HG02884 (cell line): ENCODE data around the gene SLC39A13.

Experiments used
- ATAC-seq: cut with Tn5 transposase; IDR thresholded peaks from one replicate; pipeline ENCODE4 v1.9.1; 2021; ENCODE audit warnings: mild to moderate bottlenecking, moderate library complexity; ENCODE audit not compliant: unreplicated experiment

SLC39A13 gene

DNA sequence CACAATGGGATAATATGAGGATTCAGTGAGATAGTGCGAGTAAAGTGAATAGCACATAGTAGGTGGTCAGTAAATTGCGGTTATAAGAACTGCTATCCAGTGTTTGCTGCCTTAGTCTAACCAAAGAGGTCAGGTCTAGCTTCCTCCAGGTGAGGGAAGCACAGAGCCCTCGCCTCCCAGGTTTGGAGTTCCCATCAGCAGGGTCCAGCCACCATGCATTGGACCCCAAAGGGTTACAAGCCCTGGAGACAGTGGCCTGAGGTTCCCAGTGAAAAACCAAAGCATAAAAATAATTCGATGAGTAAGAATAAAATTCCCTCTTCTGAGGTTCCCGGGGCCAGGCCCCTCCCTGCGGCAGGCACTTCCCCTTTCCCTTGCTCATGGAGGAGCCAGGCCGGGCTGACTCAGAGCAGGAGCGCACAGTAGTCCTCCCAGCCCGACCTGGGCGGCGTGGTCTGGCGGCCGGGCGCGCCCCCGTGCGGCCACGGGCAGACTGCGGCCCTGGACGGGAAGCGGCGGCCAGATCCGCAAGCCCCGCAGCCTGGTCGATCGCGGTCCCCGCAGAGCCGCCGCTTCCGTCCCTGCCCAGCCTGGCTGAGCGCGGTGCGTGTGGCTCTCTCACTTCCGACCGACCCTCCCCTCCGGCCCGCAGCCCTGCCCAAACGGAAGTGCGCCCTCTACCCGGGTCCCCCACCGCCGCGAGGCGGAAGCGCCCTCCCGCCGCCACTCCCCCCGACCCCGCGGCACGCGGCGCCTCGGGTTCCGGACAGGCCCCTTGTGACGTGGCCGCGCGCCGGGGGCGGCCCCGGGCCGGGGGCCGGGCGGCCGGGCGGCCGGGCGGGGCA is at the start of gene SLC39A13:
Gene SLC39A13, plus strand, starts transcription at position 845 of the 845 bp plus-strand sequence. CDS start 1,505 bp downstream, outside the sequence.
- ATAC-seq: peak; percentile 78

DNA sequence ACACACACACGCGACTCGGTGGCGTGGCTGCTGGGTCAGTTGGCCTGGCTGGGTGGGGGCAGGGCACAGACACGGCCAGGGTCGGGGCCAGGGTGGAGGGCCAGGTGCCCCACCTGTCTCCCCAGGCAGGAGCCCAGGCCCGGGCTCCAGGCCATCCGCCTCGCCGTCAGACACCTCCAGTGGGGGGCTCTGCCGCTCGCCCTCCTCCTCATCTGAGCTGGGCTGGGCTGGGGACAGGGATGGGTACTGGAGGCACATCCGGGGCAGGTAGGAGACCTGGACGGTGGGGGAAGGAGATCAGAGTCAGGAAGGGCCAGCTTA is 49.7 kb upstream of the SLC39A13 start:
- ATAC-seq: no peak

DNA sequence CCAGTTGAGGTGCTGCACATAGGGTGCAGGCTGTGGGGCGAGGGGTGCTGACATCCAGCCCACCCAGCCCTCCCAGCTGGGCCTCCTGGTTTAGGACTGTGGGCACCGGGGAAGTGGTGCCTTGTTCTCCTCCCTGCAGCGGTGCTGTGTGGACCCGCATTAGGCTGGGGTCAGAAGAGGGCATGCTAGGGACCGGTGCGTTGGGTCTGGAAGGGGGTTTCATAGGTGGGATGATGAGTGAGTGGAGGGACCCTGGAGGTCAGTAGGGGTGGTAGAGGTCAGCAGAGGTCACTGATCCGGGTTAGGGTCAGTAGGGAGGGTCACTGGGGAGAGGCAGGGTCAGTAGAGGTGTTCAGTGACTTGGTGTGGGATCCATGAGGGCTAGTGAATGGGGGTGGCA is 49.2 kb upstream of the SLC39A13 start:
- no peak for ATAC-seq

DNA sequence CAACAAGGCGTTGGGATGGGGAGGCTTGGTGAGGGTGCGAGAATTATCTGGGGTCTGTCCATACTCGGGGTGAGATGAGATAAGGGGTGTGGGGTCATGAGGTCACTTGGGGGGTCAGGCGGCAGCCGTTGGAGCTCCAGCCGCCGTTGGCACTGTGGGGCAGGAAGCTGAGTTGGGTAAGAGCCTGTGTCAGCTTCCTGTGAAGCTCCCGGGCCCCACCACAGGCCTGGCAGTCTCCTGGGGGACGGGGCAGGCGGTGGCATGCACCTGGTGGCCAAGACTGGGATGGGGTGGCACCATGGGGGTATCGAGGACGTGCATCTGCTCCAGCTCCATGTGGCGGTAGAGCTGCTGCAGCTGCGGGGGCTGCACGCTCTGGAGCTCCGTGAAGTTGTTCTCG is 48.8 kb upstream of the SLC39A13 start:
- ATAC-seq: no peak

DNA sequence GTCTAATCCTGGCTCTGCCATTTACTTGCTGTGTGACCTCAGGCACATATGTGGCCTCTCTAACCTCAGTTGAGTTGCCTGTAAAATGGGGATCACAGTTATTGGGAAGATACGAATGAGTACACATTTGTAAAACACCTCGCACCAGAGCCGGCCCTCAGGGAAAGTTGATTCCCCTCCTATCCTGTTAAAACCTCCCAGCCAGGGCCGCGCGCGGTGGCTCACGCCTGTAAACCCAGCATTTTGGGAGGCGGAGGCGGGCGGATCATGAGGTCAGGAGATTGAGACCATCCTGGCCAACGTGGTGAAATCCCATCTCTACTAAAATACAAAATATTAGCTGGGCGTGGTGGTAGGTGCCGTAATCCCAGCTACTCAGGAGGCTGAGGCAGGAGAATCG is 48.0 kb upstream of the SLC39A13 start:
- no peak for ATAC-seq

DNA sequence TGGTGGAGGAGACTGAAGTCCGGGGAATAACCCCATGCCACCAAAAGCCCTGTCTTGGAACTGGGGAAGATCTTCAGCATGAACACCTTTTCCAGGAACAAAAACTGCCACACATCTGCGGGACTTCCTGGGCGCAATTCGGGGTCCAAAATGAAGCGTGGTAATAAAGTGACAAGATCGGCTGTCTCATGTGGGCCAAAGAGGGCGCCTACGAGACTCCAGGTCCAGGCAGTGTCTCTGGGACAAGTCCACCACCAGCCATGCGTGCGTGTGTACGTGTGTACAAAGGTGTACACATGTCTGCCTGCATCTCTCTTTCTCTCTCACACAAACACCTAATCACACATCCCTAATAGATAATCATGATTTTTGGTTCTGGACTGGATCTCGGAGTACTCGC is 47.0 kb upstream of the SLC39A13 start:
- no peak for ATAC-seq

DNA sequence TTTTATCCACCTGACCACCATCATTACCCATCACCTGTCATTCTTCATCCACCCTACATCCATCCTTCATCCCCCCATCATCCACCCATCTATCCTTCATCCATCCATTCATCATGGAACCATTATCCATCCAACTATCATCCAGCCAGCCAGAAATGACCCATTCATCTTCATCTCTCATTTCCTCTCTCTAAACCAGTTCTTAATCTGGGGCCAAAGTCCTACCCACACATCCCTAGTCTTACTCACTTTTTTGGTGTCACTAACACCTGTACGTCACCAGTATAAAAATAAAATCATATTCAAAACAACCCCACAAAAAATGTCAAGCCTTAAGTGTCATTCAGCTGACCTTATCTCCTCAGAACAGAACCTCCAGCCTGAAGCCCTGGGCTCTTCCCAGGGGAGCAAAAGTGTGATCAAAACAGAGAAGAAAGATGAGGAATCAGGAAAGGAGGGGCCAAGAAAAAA is 42.3 kb upstream of the SLC39A13 start:
- no peak for ATAC-seq

DNA sequence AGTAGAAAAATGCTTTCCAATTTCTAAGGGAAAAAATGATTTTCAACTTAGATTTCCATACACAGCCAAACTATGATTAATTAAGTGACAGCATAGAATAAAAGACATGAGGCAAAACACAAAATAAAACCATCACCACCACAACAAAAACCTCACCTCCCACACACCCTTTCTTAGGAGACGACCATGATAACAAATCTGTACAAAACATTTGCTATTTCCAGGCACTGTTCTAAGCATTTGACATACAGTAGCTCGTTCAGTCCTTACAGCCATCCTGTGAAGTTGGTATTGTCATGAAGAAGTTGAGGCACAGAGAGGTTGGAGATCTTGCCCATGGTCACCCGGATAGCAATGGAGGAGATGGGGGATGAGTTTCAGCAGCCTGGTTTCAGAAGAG is 38.7 kb upstream of the SLC39A13 start:
- no peak for ATAC-seq

DNA sequence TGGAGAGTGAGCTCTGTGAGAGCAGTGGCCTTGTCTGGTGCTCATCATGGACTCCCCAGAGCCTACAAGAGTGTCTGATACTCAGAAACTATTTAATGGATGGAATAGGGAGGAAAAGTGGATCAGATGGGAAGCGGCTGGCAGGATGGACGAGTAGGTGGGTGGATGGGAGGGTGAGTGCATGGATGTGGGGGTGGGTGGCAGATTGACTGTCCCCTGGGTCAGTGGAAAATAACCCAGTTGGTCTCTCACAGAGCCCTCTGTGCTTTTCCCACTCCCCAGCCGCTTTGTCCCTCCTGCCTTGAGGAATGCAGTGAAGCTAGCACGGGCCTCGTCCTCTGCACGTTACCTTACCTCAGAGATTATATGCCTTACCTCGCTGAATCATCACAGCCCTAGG is 36.0 kb upstream of the SLC39A13 start:
- ATAC-seq: no peak

DNA sequence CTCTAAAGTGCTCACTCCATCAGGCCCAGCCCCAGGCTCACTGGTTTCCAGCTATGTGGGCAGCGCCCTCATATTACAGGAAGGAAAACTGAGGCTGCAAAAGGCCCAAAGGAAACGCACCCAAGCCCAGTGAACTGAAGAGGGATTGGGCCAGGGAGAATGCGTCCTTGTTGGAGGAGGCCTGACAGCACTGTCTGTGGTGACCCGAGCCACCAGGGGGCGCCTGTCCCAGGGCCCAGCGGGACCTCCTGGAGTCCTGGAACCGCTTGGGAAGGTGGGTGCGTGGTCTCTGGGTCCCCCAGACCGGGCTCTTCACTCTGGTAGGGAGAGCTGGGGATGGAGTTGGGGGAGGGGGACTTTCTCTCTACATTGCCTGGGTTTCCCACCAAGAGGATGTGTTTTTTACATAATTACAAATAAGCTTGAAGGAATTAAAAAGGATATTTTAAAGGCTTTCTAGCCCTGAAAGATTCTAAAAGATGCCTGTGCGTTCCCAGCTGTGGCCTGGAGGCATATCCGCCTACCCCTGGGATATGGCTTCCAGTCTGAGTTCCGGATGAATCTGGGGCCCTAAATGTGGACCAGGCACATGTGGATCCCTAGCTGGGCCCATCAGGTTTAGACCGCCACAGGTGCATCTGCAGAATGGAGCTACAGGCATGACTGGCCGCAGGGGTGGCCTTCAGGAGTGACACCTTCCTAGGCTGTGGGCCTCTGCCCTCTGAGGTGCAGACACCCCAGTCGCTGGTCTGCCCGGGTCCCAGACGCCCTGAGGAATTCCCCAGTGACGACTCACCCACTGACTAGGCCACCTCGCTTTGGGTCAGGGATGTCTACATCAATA is 34.3 kb upstream of the SLC39A13 start:
- ATAC-seq: peak; percentile 41

DNA sequence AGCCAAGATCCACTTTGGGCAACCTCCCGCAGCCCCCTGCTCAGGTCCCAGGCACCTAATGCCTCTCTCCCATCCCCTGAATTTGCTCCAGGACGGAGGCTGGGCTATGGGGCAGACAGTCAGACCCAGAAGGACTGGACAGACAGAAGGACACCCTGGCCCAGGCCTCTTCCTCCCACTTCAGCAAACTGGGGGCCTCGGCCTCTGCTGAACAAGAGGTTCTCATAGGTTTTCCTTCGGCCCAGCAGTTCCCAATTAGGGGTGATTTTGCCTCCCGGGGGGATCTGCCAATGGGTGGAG is 33.7 kb upstream of the SLC39A13 start:
- ATAC-seq: no peak

DNA sequence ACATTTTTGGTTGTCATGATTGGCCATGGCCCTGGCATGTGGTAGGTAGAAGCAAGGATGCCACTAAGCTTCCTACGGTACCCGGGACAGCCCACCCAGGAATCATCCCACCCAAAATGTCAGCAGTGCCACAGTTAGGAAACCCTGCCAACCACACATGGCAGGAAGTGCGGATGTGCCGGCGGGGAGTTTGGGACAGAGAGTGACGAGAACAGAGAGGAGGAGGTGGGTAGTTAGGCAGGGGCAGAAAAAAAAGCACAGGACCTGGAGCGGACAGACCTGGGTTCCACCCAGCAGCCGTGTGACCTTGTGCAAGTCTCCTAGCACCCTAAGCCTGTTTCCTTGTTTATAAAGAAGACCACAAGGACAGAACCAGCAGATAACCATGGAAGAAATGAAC is 33.4 kb upstream of the SLC39A13 start:
- no peak for ATAC-seq

DNA sequence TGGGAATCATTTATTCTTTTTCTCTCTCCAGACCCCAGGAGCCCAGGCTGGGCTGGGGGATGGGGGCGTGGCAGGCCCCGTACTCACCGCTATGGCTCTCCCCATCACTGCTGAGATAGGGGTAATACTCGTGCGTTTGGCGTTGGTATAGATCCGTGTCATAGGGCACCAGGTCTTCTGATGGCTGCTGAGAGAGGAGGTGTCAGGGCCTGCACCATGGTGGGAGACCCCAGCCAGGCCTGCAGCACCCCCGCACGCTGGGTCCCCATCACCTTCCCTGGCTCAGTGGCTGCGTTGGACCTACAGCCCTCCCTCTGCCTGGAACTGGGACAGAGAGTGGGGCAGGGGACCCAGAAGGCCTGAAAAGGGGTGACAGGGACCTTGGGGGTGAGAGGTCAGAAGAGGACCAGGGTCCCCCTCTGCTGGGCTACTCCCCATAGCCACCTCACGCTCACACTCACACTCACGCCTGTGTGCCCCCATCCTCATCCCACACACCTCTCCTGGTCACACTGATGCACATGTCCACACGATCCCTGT is 32.8 kb upstream of the SLC39A13 start:
- no peak for ATAC-seq

DNA sequence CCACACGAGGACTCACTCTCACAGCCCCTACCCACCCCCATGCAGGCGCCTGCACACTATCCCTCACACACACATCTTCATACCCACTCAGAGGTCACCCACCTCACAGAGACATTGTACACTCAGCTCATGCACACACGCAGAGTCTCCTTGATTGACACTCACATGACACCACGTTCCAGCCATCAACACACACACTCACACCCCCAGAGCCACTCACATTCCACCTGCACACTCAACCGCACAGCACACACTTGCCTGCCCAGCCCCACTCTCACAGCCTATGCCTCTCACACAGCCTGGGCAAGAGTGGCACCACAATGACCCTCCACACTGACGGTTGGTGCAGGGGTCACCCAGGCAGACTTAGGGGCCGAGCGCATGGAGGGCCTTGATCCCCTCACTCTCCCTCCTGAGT is 32.3 kb upstream of the SLC39A13 start:
- ATAC-seq: no peak

DNA sequence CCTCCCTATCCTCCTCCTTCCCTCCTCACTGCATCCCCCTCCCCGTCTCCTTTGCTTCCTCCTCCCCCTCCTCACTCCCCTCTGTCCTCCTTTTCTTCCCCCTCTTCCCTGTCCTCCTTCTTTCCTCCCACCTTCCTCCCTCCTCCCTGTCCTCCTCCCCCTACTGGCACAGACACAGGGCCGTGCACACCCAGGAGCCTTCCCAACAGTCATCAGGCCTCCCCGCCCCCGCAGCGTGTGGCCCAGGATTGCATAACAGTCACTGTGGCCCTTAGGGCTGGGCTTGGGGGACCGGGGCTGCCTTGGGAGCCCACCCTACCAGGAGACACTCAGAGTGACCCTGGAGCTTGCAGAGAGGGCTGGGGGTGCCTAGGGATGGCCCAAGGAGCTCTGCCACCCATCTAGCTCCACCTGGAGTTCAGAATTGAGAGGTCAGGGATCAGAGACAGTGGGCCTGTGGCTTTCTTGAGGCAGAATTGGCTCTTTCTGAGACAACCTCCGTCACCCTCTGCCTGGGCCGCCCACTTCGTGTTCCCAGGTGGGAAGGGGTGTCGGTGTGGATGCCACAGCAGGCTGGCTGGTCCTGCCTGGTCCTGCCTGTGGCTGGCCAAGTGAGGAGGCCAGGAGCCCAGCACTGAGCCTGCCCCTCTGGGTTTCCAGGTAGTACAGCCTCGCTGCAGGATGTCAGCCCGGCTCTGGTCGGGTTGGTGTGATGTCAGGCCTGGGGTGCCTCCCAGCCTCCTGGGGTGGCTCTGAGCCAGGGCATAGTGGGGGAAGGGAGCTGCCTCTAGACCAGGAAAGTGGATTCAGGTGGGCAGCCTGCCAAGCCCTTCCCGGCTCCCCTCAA is 31.6 kb upstream of the SLC39A13 start:
- no peak for ATAC-seq

DNA sequence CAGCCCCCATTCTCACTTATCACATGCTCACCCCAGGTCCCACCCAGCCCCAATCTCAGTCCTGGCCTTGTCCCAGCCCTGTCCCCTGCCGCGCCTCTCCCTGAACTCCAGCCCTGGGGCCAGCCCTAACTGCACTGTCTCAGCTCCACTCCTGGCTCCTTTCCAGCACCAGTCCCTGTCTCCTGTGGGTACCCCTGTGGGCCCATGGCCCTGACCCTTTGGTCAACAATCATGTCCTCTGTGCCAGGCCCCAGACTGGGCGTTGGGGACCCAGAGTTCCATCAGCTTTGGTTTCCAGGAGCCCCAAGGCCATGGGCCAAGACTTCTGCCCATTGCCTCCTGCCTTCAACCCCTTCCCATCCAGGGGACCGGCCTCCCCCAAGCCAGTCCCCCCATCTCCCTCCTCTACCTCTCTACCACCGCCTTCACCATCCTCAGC is 30.8 kb upstream of the SLC39A13 start:
- no peak for ATAC-seq

DNA sequence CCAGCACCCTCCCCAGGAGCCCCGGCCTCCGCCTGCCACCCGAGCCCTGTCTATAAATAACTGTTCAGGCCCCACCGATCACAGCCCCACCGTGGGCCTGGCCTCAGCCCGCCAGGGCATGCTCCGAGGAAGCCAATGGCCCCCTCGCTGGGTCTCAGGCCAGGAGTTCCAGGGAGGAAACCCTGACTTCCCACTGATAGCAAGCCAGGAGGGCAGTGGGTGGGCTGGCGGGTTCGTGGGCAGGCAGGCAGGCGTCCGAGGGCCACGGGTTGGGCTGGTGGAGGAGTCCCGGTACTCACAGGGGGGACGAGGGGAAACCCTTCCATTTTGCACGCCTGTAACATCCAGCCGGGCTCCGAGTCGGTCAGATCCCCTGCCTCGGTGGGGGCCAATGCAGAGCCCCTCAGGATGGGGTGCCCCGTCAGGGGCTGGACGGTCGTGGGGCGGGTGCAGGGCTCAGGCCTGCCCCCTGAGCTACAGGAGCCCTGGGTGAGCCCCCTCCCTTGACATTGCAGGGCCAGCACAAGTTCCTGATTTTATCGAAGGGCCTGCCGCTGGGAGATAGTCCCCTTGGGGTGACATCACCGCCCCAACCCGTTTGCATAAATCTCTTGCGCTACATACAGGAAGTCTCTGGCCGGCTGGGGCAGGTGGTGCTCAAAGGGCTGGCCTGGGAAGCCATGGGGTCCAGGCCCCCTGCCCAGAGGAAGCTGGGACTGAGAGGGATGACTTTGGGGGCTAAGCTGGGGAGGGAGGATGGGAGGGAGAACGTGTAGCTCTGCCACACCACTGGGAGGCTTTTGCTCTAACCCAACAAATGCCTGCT is 30.2 kb upstream of the SLC39A13 start, which contains the start of gene SPI1:
Gene SPI1, minus strand, starts transcription at position 538 of the 826 bp plus-strand sequence. Its CDS starts 194 bp downstream, at position 344.
- peak; percentile 83 for ATAC-seq

DNA sequence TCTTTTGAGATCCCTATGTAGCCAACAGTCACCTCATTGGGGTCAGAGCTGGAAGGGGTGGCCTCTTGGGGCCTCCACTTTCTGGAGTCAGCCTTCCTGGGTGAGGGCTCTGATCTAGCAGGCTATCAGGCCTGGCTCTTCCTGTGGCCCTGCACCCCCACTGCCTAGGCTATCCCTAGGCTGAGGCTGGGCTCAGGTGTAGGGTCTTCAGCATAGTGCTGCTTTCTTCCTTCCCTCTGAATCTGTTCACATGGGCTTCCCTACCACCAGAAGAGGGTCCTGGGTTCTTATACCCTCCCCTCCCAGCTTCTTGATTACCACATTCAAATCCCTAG is 29.6 kb upstream of the SLC39A13 start:
- ATAC-seq: peak; percentile 5

DNA sequence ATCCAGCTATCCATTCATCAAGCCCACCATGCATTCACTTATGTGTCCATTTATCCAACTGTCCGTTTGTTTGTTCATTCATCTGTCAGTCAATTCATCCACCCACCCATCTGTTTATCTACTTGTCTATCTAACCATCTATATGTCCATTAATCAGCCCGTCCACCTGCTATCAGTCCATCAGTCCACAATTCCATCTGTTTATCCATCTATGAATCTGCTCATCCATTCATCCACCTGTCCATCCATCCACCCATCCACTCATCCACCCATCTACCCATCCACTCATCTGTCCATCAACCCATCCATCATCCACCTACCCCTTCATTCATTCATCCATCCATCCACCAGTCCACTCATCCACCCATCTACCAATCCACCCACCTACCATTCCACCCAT is 29.1 kb upstream of the SLC39A13 start:
- ATAC-seq: no peak

DNA sequence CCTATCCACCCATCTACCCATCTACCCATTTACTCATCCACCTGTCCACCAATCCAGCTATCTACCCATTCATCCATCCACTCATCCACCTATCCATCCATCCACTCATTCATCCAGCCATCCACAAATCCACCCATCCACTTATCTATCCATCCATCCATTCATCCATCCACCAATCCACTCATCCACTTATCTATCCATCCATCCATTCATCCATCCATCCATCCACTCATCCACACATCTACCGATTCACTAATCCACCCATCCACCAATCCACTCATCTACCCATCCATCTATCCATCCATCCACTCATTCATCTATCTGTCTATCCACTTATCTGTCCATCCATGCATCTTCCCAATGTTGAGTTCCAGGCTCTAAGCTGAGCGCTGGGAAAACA is 28.3 kb upstream of the SLC39A13 start:
- ATAC-seq: no peak
